ENCODE results near the gene DPPA2.

Gene DPPA2

DNA sequence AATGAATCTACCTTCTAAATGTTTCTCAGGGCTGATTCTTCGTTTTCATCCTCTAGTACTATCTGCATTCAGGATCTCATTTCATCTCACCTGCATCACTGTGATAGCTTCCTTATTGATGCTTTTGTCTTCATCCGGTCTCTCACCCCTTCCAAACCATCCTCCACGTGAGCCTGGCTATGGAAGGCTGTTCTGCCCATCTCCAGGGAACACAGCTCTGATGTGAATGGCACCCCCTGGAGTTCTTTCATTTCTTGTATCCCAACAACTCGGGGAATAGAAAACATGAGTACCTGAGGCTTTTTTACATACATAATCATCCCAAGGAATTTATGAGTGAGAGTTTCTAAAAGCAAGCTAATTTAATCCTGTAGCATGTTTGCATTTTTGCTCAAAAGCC lies 29.8 kb upstream of the DPPA2 start:
- TF ChIP-seq NFIC (IDR thresholded peaks at IDR 0.05) (no peak), FOXM1 (IDR thresholded peaks at IDR 0.05; ENCODE audit: borderline replicate concordance, low read depth) (no peak), CREB1 (IDR thresholded peaks at IDR 0.05; ENCODE audit: low read depth) (no peak), TEAD4 (IDR thresholded peaks at IDR 0.05) (no peak), TAF1 (IDR thresholded peaks at IDR 0.05; ENCODE audit: low read depth) (no peak), EGR1 (IDR thresholded peaks at IDR 0.05) (no peak), ZBTB7A (IDR thresholded peaks at IDR 0.05; ENCODE audit: low read depth) (no peak), CEBPB (IDR thresholded peaks at IDR 0.05) (no peak), TCF12 (IDR thresholded peaks at IDR 0.05; ENCODE audit: low read depth) (no peak), RAD21 (IDR thresholded peaks at IDR 0.05; ENCODE audit: low read depth) (no peak)
- TF ChIP-seq, protein P1, sequence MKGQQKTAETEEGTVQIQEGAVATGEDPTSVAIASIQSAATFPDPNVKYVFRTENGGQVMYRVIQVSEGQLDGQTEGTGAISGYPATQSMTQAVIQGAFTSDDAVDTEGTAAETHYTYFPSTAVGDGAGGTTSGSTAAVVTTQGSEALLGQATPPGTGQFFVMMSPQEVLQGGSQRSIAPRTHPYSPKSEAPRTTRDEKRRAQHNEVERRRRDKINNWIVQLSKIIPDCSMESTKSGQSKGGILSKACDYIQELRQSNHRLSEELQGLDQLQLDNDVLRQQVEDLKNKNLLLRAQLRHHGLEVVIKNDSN (IDR thresholded peaks at IDR 0.05) = no peak

DNA sequence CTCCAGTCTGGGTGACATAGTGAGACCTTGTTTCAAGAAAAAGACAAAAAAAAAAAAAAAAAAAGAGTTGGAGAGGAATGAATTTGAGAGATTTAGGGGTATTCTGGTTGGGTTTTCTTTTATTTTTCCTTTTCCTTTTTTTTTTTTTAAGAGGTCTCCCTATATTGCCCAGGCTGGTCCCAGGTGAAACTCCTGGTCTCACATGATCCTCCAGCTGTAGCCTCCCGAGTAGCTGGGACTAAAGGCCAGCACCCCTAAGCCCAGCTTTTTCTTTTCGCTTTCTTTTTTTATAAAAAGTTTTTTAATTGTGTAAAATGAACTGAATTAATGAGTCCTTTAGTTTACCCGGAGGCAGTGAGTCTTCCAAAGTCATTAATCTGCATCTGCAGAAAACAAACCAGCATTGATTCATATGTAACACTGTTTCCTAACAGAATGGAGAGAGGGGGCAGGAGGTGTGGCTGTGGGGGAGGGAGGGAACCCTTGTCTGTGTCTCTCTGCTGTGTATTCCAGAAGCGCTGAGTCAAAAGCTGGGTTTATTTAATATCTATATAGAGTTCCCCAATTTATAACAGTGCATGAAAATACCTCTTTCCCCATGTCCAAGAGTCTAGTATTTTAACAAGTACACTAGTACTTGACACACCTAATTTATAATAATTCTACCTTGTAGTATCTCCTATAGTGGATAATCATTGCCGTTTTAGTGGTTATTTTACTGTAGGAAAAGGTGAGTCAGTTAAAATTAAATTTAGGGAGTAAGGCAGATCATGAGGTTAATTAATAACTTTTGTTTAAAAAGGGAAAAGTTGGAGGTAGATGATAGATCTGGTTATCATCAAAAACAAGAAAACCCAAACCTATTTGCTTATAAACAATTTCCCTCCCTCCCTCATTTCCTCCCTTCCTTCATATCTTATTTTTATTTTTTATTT lies 23.7 kb upstream of the DPPA2 start:
- TF ChIP-seq CEBPB (IDR thresholded peaks at IDR 0.05) (no peak), TEAD4 (IDR thresholded peaks at IDR 0.05) (no peak), FOXM1 (IDR thresholded peaks at IDR 0.05; ENCODE audit: borderline replicate concordance, low read depth) (no peak), TCF12 (IDR thresholded peaks at IDR 0.05; ENCODE audit: low read depth) (no peak), EGR1 (IDR thresholded peaks at IDR 0.05) (no peak), CREB1 (IDR thresholded peaks at IDR 0.05; ENCODE audit: low read depth) (no peak), RAD21 (IDR thresholded peaks at IDR 0.05; ENCODE audit: low read depth) (no peak)
- TF ChIP-seq, protein P2, sequence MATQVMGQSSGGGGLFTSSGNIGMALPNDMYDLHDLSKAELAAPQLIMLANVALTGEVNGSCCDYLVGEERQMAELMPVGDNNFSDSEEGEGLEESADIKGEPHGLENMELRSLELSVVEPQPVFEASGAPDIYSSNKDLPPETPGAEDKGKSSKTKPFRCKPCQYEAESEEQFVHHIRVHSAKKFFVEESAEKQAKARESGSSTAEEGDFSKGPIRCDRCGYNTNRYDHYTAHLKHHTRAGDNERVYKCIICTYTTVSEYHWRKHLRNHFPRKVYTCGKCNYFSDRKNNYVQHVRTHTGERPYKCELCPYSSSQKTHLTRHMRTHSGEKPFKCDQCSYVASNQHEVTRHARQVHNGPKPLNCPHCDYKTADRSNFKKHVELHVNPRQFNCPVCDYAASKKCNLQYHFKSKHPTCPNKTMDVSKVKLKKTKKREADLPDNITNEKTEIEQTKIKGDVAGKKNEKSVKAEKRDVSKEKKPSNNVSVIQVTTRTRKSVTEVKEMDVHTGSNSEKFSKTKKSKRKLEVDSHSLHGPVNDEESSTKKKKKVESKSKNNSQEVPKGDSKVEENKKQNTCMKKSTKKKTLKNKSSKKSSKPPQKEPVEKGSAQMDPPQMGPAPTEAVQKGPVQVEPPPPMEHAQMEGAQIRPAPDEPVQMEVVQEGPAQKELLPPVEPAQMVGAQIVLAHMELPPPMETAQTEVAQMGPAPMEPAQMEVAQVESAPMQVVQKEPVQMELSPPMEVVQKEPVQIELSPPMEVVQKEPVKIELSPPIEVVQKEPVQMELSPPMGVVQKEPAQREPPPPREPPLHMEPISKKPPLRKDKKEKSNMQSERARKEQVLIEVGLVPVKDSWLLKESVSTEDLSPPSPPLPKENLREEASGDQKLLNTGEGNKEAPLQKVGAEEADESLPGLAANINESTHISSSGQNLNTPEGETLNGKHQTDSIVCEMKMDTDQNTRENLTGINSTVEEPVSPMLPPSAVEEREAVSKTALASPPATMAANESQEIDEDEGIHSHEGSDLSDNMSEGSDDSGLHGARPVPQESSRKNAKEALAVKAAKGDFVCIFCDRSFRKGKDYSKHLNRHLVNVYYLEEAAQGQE (IDR thresholded peaks at IDR 0.05; ENCODE audit: low read depth) = no peak
- TF ChIP-seq, protein P1 (IDR thresholded peaks at IDR 0.05) = no peak
- TF ChIP-seq, protein P3, sequence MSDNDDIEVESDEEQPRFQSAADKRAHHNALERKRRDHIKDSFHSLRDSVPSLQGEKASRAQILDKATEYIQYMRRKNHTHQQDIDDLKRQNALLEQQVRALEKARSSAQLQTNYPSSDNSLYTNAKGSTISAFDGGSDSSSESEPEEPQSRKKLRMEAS (IDR thresholded peaks at IDR 0.05) = no peak

DNA sequence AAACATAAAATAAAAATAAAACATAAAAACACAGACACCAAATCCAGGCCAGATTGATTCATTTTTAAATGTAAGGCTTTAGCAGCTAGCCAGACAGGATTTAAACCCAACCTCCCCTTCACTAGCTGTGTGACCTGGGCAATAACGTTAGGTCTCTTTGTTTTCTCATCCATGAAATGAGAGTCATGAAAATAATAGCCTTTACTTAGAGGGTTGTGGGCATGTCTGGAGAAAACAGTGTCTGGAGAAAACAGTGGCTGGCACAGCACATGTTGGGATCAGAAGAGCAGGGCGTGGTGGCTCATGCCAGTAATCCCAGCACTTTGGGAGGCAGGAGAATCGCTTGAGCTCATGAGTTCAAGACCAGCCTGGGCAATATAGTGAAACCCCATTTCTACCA lies 22.9 kb upstream of the DPPA2 start:
- TF ChIP-seq CREB1 (IDR thresholded peaks at IDR 0.05; ENCODE audit: low read depth) (no peak), RAD21 (IDR thresholded peaks at IDR 0.05; ENCODE audit: low read depth) (no peak), NFIC (IDR thresholded peaks at IDR 0.05) (no peak)

DNA sequence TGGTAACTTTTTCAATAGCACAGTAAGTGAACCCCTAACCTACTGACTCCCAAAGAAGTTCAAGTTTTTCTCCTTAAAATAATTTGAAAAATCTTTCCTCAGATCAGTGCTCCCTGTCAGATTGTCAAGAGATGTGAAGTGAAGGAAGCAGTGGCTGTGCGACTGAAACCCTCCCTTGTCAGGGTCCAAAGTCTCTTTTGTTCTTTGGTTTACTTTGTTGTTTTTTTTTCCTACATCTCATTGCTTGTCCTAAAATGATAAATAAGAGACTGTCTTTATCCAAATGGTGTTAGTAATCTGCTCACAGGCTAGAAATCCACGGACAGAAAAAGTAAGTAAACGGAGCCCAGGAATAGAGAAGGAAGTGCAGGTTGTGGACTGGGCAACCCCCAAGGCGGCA lies 22.0 kb upstream of the DPPA2 start:
- no peak for TF ChIP-seq EGR1 (IDR thresholded peaks at IDR 0.05)
- TF ChIP-seq, protein P1 (IDR thresholded peaks at IDR 0.05) = no peak
- no peak for TF ChIP-seq TAF1 (IDR thresholded peaks at IDR 0.05; ENCODE audit: low read depth)
- TF ChIP-seq, protein P3 (IDR thresholded peaks at IDR 0.05) = no peak

DNA sequence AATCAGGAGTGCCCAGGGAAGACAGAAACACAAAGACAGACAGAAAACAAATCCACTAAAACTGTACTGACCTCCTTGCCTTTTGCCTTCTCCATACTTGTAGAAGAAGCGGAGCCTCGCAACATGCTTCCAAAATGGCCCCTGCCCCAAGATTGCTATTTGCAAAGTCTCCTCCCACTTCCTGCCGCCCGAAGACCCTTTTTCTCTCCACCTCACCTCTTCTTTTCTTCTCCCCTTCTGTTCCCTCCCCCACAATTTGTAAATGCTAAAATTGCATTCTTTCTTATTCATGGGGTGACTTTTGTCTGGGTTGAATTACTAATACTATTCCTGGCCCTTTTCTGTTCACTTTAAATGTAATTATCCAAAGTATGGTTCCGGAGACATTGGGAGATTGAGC lies 21.1 kb upstream of the DPPA2 start, which contains the start of gene DPPA4:
TSS of gene DPPA4 (minus strand) at position 154 of the 400 bp plus-strand sequence. CDS start at position 125, 29 bp downstream.
- no peak for TF ChIP-seq CEBPB (IDR thresholded peaks at IDR 0.05)
- no peak for TF ChIP-seq EP300 (IDR thresholded peaks at IDR 0.05; ENCODE audit: borderline replicate concordance)
- no peak for TF ChIP-seq TCF12 (IDR thresholded peaks at IDR 0.05; ENCODE audit: low read depth)
- TF ChIP-seq EGR1 (IDR thresholded peaks at IDR 0.05) = no peak
- TF ChIP-seq RAD21 (IDR thresholded peaks at IDR 0.05; ENCODE audit: low read depth) = no peak
- TF ChIP-seq, protein P3 (IDR thresholded peaks at IDR 0.05) = no peak
- TF ChIP-seq, protein P2 (IDR thresholded peaks at IDR 0.05; ENCODE audit: low read depth) = no peak
- no peak for TF ChIP-seq CREB1 (IDR thresholded peaks at IDR 0.05; ENCODE audit: low read depth)
- TF ChIP-seq NFIC (IDR thresholded peaks at IDR 0.05) = no peak
